HepG2 (cell line): ENCODE measurements around the gene CSKMT. TPM values are rescaled to one million over a fixed set of nuclear protein-coding genes. Genes with fewer than 3 reads are reported as not detected.

ENCODE experiments used
- CC2D1A ChIP-seq: sonication (generic); formaldehyde crosslinking; IDR thresholded peaks from 2 replicates; pipeline ENCODE4 v1.8.1; 2023; ENCODE audit warnings: mild to moderate bottlenecking, missing genetic modification reagents
- FOSL2 ChIP-seq: sonication (generic); formaldehyde crosslinking; IDR thresholded peaks from 2 replicates; pipeline ENCODE4 v1.4.0; 2020; ENCODE audit warnings: missing genetic modification reagents
- JUND ChIP-seq: sonication (generic); formaldehyde crosslinking; IDR thresholded peaks from 2 replicates; pipeline ENCODE4 v1.8.0; 2022; ENCODE audit warnings: mild to moderate bottlenecking, missing genetic modification reagents
- MIXL1 ChIP-seq: IDR thresholded peaks from 2 replicates; pipeline ENCODE4 v1.6.1; 2016
- MXI1 ChIP-seq: IDR thresholded peaks from 3 replicates; pipeline ENCODE4 v1.6.1; 2012; ENCODE audit warnings: low read depth, low read length, inconsistent platforms, borderline replicate concordance
- ONECUT2 ChIP-seq: sonication (generic); formaldehyde crosslinking; IDR thresholded peaks from 2 replicates; pipeline ENCODE4 v1.4.0; 2020; ENCODE audit warnings: missing genetic modification reagents
- PAWR ChIP-seq: sonication (generic); formaldehyde crosslinking; IDR thresholded peaks from 2 replicates; pipeline ENCODE4 v1.4.0; 2020; ENCODE audit warnings: missing genetic modification reagents, mild to moderate bottlenecking, borderline replicate concordance
- PHF5A ChIP-seq: IDR thresholded peaks from one replicate; pipeline ENCODE4 v1.6.1; 2018; ENCODE audit warnings: low read depth, missing genetic modification reagents; ENCODE audit not compliant: unreplicated experiment
- STAT6 ChIP-seq: sonication (generic); formaldehyde crosslinking; IDR thresholded peaks from 2 replicates; pipeline ENCODE4 v1.4.0; 2020; ENCODE audit warnings: missing genetic modification reagents, mild to moderate bottlenecking, borderline replicate concordance
- YEATS4 ChIP-seq: sonication (generic); formaldehyde crosslinking; IDR thresholded peaks from 2 replicates; pipeline ENCODE4 v1.4.0; 2020; ENCODE audit warnings: missing genetic modification reagents, borderline replicate concordance
- ZNF281 ChIP-seq: sonication (generic); formaldehyde crosslinking; IDR thresholded peaks from 2 replicates; pipeline ENCODE4 v1.4.0; 2020; ENCODE audit warnings: missing genetic modification reagents, borderline replicate concordance
- ZNF598 ChIP-seq: sonication (generic); formaldehyde crosslinking; IDR thresholded peaks from 2 replicates; pipeline ENCODE4 v1.5.1; 2020; ENCODE audit warnings: mild to moderate bottlenecking, missing genetic modification reagents, borderline replicate concordance
- ZSCAN21 ChIP-seq: sonication (generic); formaldehyde crosslinking; IDR thresholded peaks from 2 replicates; pipeline ENCODE4 v1.8.0; 2022; ENCODE audit warnings: mild to moderate bottlenecking, missing genetic modification reagents, moderate library complexity, borderline replicate concordance
- polyA plus RNA-seq, 8 experiments: library from polyadenylated mRNA; depleted of rRNA in 3 of 8; stranded (reverse) in 7 of 8; unstranded in 1 of 8; fragments of >200 nt; fragmentation: Illumina TruSeq in 4 of 8; extraction: Trizol in 4 of 8; gene quantifications; 2 replicates each; pipeline versions ENCODE4 v1.2.1 to v1.2.3, GENCODE V29; 2011 to 2016; ENCODE audit warnings: low read depth in 4 of 8, missing spikeins in 1 of 8, mixed read lengths in 1 of 8; ENCODE audit not compliant: insufficient read depth in 1 of 8
- total RNA-seq, 5 experiments: library from RNA; depleted of rRNA; stranded (reverse); fragments of >200 nt; fragmentation: Illumina TruSeq; extraction: Trizol; gene quantifications; 2 replicates each; pipeline ENCODE4 v1.2.3, GENCODE V29; 2016; ENCODE audit warnings: low read depth in 1 of 5
- TF ChIP-seq, protein P1 (sequence below): conservative IDR thresholded peaks from 2 replicates; pipeline ENCODE4 v1.6.1; 2018; ENCODE audit warnings: missing genetic modification reagents
- TF ChIP-seq, protein P2 (sequence below): sonication (generic); formaldehyde crosslinking; IDR thresholded peaks from 2 replicates; pipeline ENCODE4 v1.4.0; 2020; ENCODE audit warnings: missing genetic modification reagents
- TF ChIP-seq, protein P3 (sequence below): sonication (generic); formaldehyde crosslinking; IDR thresholded peaks from 2 replicates; pipeline ENCODE4 v1.4.0; 2020; ENCODE audit warnings: missing genetic modification reagents, mild to moderate bottlenecking, borderline replicate concordance

CSKMT gene
- total and polyA plus RNA-seq, 2 of the 13 experiments (the other 11 are each of a cell fraction or from before 2014, with no cell fraction given): 7.6 to 31.8 TPM

- TF ChIP-seq, protein P1, sequence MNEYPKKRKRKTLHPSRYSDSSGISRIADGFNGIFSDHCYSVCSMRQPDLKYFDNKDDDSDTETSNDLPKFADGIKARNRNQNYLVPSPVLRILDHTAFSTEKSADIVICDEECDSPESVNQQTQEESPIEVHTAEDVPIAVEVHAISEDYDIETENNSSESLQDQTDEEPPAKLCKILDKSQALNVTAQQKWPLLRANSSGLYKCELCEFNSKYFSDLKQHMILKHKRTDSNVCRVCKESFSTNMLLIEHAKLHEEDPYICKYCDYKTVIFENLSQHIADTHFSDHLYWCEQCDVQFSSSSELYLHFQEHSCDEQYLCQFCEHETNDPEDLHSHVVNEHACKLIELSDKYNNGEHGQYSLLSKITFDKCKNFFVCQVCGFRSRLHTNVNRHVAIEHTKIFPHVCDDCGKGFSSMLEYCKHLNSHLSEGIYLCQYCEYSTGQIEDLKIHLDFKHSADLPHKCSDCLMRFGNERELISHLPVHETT (CRISPR knock-in tag): no peak
- no peak for TF ChIP-seq CC2D1A (CRISPR knock-in tag)
- no peak for TF ChIP-seq FOSL2
- TF ChIP-seq MIXL1 (CRISPR knock-in tag): no peak
- no peak for TF ChIP-seq ONECUT2
- TF ChIP-seq STAT6 (CRISPR knock-in tag): no peak
- TF ChIP-seq ZNF281 (CRISPR knock-in tag): no peak
- no peak for TF ChIP-seq PAWR (CRISPR knock-in tag)
- TF ChIP-seq, protein P2, sequence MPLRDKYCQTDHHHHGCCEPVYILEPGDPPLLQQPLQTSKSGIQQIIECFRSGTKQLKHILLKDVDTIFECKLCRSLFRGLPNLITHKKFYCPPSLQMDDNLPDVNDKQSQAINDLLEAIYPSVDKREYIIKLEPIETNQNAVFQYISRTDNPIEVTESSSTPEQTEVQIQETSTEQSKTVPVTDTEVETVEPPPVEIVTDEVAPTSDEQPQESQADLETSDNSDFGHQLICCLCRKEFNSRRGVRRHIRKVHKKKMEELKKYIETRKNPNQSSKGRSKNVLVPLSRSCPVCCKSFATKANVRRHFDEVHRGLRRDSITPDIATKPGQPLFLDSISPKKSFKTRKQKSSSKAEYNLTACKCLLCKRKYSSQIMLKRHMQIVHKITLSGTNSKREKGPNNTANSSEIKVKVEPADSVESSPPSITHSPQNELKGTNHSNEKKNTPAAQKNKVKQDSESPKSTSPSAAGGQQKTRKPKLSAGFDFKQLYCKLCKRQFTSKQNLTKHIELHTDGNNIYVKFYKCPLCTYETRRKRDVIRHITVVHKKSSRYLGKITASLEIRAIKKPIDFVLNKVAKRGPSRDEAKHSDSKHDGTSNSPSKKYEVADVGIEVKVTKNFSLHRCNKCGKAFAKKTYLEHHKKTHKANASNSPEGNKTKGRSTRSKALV: no peak
- no peak for TF ChIP-seq ZNF598 (CRISPR knock-in tag)
- TF ChIP-seq, protein P3, sequence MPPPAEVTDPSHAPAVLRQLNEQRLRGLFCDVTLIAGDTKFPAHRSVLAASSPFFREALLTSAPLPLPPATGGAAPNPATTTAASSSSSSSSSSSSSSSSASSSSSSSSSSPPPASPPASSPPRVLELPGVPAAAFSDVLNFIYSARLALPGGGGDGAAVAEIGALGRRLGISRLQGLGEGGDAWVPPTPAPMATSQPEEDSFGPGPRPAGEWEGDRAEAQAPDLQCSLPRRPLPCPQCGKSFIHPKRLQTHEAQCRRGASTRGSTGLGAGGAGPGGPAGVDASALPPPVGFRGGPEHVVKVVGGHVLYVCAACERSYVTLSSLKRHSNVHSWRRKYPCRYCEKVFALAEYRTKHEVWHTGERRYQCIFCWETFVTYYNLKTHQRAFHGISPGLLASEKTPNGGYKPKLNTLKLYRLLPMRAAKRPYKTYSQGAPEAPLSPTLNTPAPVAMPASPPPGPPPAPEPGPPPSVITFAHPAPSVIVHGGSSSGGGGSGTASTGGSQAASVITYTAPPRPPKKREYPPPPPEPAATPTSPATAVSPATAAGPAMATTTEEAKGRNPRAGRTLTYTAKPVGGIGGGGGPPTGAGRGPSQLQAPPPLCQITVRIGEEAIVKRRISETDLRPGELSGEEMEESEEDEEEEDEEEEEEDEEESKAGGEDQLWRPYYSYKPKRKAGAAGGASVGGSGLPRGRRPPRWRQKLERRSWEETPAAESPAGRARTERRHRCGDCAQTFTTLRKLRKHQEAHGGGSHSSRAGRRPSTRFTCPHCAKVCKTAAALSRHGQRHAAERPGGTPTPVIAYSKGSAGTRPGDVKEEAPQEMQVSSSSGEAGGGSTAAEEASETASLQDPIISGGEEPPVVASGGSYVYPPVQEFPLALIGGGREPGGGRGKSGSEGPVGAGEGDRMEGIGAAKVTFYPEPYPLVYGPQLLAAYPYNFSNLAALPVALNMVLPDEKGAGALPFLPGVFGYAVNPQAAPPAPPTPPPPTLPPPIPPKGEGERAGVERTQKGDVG: no peak
- TF ChIP-seq JUND (CRISPR knock-in tag): no peak
- no peak for TF ChIP-seq ZSCAN21 (CRISPR knock-in tag)
- 0 out of 2 replicates have a peak, but pooled peaks have one; percentile 37 for TF ChIP-seq YEATS4 (CRISPR knock-in tag)
- no peak for TF ChIP-seq MXI1
- no peak for TF ChIP-seq PHF5A (CRISPR knock-in tag)
These were observed 572 bp upstream of the CSKMT start (continued) for GRCh38 chr11:62664405-62665074.
